SHP77 (cell line): Measurements from ENCODE around the gene LUZP2.

Source experiments
- DNase-seq, 2 experiments: peaks; one replicate each; lab custom pipeline; 2025; lab: John Stamatoyannopoulos, UW

LUZP2 gene

GRCh38 chr11:24635588-24636290 is 138.9 kb downstream of the LUZP2 start:
- no peak for DNase-seq

- no peak for DNase-seq
Observed at GRCh38 chr11:24636291-24636629, 139.4 kb downstream of the LUZP2 start.

- no peak for DNase-seq
Observed at GRCh38 chr11:24637520-24637919, 140.7 kb downstream of the LUZP2 start.

- DNase-seq: no peak
Observed at GRCh38 chr11:24642648-24643047, 145.8 kb downstream of the LUZP2 start.

- DNase-seq: no peak
Observed at GRCh38 chr11:24645563-24645962, 148.7 kb downstream of the LUZP2 start.

GRCh38 chr11:24651873-24652272 is 155.0 kb downstream of the LUZP2 start:
- no peak for DNase-seq

- DNase-seq: no peak
Observed at GRCh38 chr11:24653901-24654300, 157.0 kb downstream of the LUZP2 start.

GRCh38 chr11:24661331-24661730 is 164.5 kb downstream of the LUZP2 start:
- no peak for DNase-seq

GRCh38 chr11:24664399-24664798 is 167.5 kb downstream of the LUZP2 start:
- no peak for DNase-seq

GRCh38 chr11:24667353-24667968 is 170.6 kb downstream of the LUZP2 start:
- no peak for DNase-seq

- no peak for DNase-seq
Observed at GRCh38 chr11:24678703-24679348, 182.0 kb downstream of the LUZP2 start.

GRCh38 chr11:24679821-24680351 is 183.0 kb downstream of the LUZP2 start:
- DNase-seq: no peak

GRCh38 chr11:24683583-24683982 is 186.7 kb downstream of the LUZP2 start:
- DNase-seq: no peak

- no peak for DNase-seq
Observed at GRCh38 chr11:24685821-24686220, 189.0 kb downstream of the LUZP2 start.

GRCh38 chr11:24687531-24688147 is 190.8 kb downstream of the LUZP2 start:
- DNase-seq: no peak

- DNase-seq: no peak
Observed at GRCh38 chr11:24688981-24689380, 192.1 kb downstream of the LUZP2 start.

GRCh38 chr11:24697522-24698111 is 200.8 kb downstream of the LUZP2 start:
- DNase-seq: no peak

GRCh38 chr11:24704716-24705115 is 207.9 kb downstream of the LUZP2 start:
- DNase-seq: no peak

GRCh38 chr11:24705474-24705873 is 208.6 kb downstream of the LUZP2 start:
- DNase-seq: no peak

- DNase-seq: no peak
Observed at GRCh38 chr11:24708616-24709015, 211.8 kb downstream of the LUZP2 start.

- no peak for DNase-seq
Observed at GRCh38 chr11:24709928-24710565, 213.2 kb downstream of the LUZP2 start.

GRCh38 chr11:24714601-24715000 is 217.7 kb downstream of the LUZP2 start:
- no peak for DNase-seq
